ENCODE results near the gene POLR2A.

Gene POLR2A

DNA sequence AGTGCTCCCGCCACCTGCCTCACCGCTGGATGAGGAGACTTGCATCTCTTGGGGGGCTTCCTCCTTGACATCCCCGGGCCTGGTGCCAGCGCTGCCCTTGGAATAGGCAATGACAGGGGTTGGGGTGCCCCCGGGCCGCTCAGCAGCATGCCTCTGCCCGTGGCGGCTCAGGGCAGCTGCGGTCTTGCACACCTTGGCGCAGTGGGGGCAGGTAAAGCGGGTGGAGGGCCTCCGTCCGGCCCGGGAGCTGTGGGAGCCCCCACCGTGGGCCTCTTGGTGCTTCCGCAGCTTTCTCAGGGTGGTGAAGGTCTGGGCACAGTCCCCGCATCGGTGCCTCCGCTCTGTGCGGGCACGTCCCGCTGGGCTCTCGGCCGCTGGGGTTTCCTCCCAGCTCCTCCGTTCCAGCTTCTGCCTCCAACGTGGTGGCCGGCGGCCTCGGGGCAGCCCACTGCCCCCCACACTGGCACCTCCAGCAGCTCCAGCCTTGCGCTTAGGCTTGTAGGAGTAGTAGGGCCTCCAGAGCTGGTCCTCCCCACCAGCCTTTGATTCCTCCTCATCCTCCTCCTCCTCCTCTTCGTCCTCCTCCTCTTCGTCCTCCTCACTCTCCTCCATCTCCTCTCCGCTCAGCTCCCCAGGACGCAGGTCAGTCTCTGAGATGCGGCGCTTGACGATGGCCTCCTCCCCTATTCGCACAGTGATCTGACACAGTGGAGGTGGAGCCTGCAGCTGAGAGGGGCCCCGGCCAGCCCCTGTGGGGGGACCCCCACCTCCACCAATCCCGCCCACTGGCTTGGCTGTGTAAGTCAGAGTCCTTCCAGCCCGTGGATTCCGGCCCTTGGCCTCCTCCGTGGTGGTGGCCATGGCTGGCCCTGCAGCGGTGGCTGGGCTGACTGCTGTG, 21.4 kb upstream of the POLR2A start:
- Histone ChIP-seq H3K4ac (ENCODE audit: low read depth in 1 of 2, low read length in 2 of 2) (no peak overlapping the region), H2BK5ac (ENCODE audit: low read depth, low read length, poor library complexity, severe bottlenecking) (no peak overlapping the region), H2BK120ac (ENCODE audit: low read depth, low read length) (no peak overlapping the region), H2AFZ (ENCODE audit: low read depth, low read length) (no peak overlapping the region), H3K4me1 (ENCODE audit: control insufficient read depth, insufficient read depth, low read depth, low read length) (peaks cover 8% of the 10 kb centered on the region), H2AK5ac (ENCODE audit: low read length, severe bottlenecking) (no peak overlapping the region), H3K27me3 (ENCODE audit: control insufficient read depth in 1 of 2, insufficient read depth in 1 of 2, low read length in 2 of 2) (no peaks in the 10 kb centered on the region), H3K18ac (ENCODE audit: low read depth in 1 of 2, low read length in 2 of 2) (no peak overlapping the region), H4K8ac (ENCODE audit: low read length) (no peak overlapping the region), H3K9ac (ENCODE audit: low read length) (no peak overlapping the region), H3K4me2 (ENCODE audit: low read length, poor library complexity, severe bottlenecking) (no peak overlapping the region), H3K23ac (ENCODE audit: low read length in 2 of 2) (no peak overlapping the region), H3K27ac (ENCODE audit: low read length, poor library complexity, severe bottlenecking) (no peak overlapping the region), H2BK12ac (ENCODE audit: low read length in 2 of 2) (no peak overlapping the region), H3K14ac (ENCODE audit: low read length in 2 of 2) (no peak overlapping the region), H3K4me3 (ENCODE audit: insufficient read depth in 1 of 2, low read depth in 1 of 2, low read length in 2 of 2) (no peak overlapping the region), H3K36me3 (ENCODE audit: control insufficient read depth in 1 of 2, insufficient read depth in 2 of 2, low read depth in 1 of 2, low read length in 2 of 2) (peaks cover 55 to 59% of the 10 kb centered on the region in 2 experiments), H2BK15ac (ENCODE audit: low read depth, poor library complexity, severe bottlenecking) (no peak overlapping the region), H4K91ac (ENCODE audit: low read length) (no peak overlapping the region), H3K79me1 (replicated peaks; ENCODE audit: low read length, poor library complexity, severe bottlenecking) (peaks cover 42% of the 10 kb centered on the region), H3K9me3 (ENCODE audit: control insufficient read depth, low read length) (no peaks in the 10 kb centered on the region)
- 96% methylated on average over 44 of the region's 44 CpGs for WGBS
- no peak for DNase-seq

DNA sequence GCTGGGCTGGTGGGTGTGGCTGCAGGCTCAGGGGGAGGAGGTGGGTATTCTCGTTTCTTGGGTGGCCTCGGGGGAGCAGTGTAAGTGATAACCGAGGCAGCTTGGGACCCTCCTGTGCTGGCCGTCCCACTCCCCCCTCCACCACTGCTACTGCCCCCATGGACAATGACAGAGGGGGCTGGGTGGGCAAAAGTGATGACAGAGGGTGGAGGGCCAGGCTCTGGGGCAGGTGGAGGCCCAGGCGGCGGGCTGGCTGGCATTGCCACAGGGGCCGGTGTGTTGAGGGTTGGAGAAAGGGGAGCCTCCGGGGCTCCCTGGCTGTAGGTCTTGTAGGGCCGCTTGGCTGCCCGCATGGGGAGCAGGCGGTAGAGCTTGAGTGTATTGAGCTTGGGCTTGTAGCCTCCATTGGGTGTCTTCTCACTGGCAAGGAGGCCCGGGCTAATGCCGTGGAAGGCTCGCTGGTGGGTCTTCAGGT, 20.8 kb upstream of the POLR2A start:
- peaks cover 58 to 63% of the 10 kb centered on the region in 2 experiments for H3K36me3 ChIP-seq (ENCODE audit: control insufficient read depth in 1 of 2, insufficient read depth in 2 of 2, low read depth in 1 of 2, low read length in 2 of 2)
- H2BK120ac ChIP-seq (ENCODE audit: low read depth, low read length), result no peak overlapping the region
- no peak overlapping the region for H3K27ac ChIP-seq (ENCODE audit: low read length, poor library complexity, severe bottlenecking)
- DNase-seq, result no peak
- H3K14ac ChIP-seq (ENCODE audit: low read length in 2 of 2), result no peak overlapping the region
- peaks cover 43% of the 10 kb centered on the region for H3K79me1 ChIP-seq (replicated peaks; ENCODE audit: low read length, poor library complexity, severe bottlenecking)
- H2AK5ac ChIP-seq (ENCODE audit: low read length, severe bottlenecking), result no peak overlapping the region
- H2BK5ac ChIP-seq (ENCODE audit: low read depth, low read length, poor library complexity, severe bottlenecking), result no peak overlapping the region
- H3K9me3 ChIP-seq (ENCODE audit: control insufficient read depth, low read length), result no peaks in the 10 kb centered on the region
- H3K4me2 ChIP-seq (ENCODE audit: low read length, poor library complexity, severe bottlenecking), result no peak overlapping the region
- no peak overlapping the region for H3K4me3 ChIP-seq (ENCODE audit: insufficient read depth in 1 of 2, low read depth in 1 of 2, low read length in 2 of 2)
- H2BK15ac ChIP-seq (ENCODE audit: low read depth, poor library complexity, severe bottlenecking), result no peak overlapping the region
- H3K4me1 ChIP-seq (ENCODE audit: control insufficient read depth, insufficient read depth, low read depth, low read length), result peaks cover 8% of the 10 kb centered on the region
- no peak overlapping the region for H3K23ac ChIP-seq (ENCODE audit: low read length in 2 of 2)
- no peak overlapping the region for H3K18ac ChIP-seq (ENCODE audit: low read depth in 1 of 2, low read length in 2 of 2)
- no peak overlapping the region for H2BK12ac ChIP-seq (ENCODE audit: low read length in 2 of 2)
- H2AFZ ChIP-seq (ENCODE audit: low read depth, low read length), result no peak overlapping the region
- no peaks in the 10 kb centered on the region for H3K27me3 ChIP-seq (ENCODE audit: control insufficient read depth in 1 of 2, insufficient read depth in 1 of 2, low read length in 2 of 2)
- no peak overlapping the region for H3K4ac ChIP-seq (ENCODE audit: low read depth in 1 of 2, low read length in 2 of 2)
- no peak overlapping the region for H4K91ac ChIP-seq (ENCODE audit: low read length)
- no peak overlapping the region for H4K8ac ChIP-seq (ENCODE audit: low read length)
- WGBS, result over 99% methylated on average over 10 of the region's 14 CpGs
- no peak overlapping the region for H3K9ac ChIP-seq (ENCODE audit: low read length)

DNA sequence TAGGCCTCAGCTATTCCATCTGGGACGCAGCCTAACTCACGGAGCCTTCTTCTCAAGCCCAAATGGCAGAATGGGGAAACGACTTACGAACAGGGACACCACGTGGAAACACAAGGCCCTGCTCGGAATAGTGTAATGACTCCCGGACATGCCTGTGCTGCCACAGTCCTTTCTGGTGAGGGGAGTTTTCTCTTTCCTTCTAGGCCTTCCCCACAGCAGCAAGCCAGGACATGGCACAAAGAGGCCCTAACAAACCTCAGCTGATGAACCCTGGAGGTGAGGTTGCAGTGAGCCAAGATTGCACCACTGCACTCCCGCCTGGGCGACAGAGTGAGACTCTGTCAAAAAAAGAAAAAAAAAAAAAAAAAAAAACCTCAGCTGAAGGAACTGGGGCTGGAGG, 20.1 kb upstream of the POLR2A start:
- no peak overlapping the region for H2BK120ac ChIP-seq (ENCODE audit: low read depth, low read length)
- H4K8ac ChIP-seq (ENCODE audit: low read length), result no peak overlapping the region
- H3K9me3 ChIP-seq (ENCODE audit: control insufficient read depth, low read length), result no peaks in the 10 kb centered on the region
- no peak overlapping the region for H3K4me3 ChIP-seq (ENCODE audit: insufficient read depth in 1 of 2, low read depth in 1 of 2, low read length in 2 of 2)
- no peak overlapping the region for H3K4ac ChIP-seq (ENCODE audit: low read depth in 1 of 2, low read length in 2 of 2)
- H3K79me1 ChIP-seq (replicated peaks; ENCODE audit: low read length, poor library complexity, severe bottlenecking), result peaks cover 48% of the 10 kb centered on the region
- H2AK5ac ChIP-seq (ENCODE audit: low read length, severe bottlenecking), result no peak overlapping the region
- no peak overlapping the region for H3K14ac ChIP-seq (ENCODE audit: low read length in 2 of 2)
- DNase-seq, result no peak
- H3K36me3 ChIP-seq (ENCODE audit: control insufficient read depth in 1 of 2, insufficient read depth in 2 of 2, low read depth in 1 of 2, low read length in 2 of 2), result peaks cover 59 to 69% of the 10 kb centered on the region in 2 experiments
- no peak overlapping the region for H3K9ac ChIP-seq (ENCODE audit: low read length)
- peaks cover 8% of the 10 kb centered on the region for H3K4me1 ChIP-seq (ENCODE audit: control insufficient read depth, insufficient read depth, low read depth, low read length)
- H2BK15ac ChIP-seq (ENCODE audit: low read depth, poor library complexity, severe bottlenecking), result no peak overlapping the region
- no peak overlapping the region for H2BK12ac ChIP-seq (ENCODE audit: low read length in 2 of 2)
- no peak overlapping the region for H3K27ac ChIP-seq (ENCODE audit: low read length, poor library complexity, severe bottlenecking)
- no peak overlapping the region for H2BK5ac ChIP-seq (ENCODE audit: low read depth, low read length, poor library complexity, severe bottlenecking)
- 95% methylated on average over 9 of the region's 9 CpGs for WGBS
- H3K18ac ChIP-seq (ENCODE audit: low read depth in 1 of 2, low read length in 2 of 2), result no peak overlapping the region
- no peaks in the 10 kb centered on the region for H3K27me3 ChIP-seq (ENCODE audit: control insufficient read depth in 1 of 2, insufficient read depth in 1 of 2, low read length in 2 of 2)
- H2AFZ ChIP-seq (ENCODE audit: low read depth, low read length), result no peak overlapping the region
- no peak overlapping the region for H3K23ac ChIP-seq (ENCODE audit: low read length in 2 of 2)
- H4K91ac ChIP-seq (ENCODE audit: low read length), result no peak overlapping the region
- H3K4me2 ChIP-seq (ENCODE audit: low read length, poor library complexity, severe bottlenecking), result no peak overlapping the region

DNA sequence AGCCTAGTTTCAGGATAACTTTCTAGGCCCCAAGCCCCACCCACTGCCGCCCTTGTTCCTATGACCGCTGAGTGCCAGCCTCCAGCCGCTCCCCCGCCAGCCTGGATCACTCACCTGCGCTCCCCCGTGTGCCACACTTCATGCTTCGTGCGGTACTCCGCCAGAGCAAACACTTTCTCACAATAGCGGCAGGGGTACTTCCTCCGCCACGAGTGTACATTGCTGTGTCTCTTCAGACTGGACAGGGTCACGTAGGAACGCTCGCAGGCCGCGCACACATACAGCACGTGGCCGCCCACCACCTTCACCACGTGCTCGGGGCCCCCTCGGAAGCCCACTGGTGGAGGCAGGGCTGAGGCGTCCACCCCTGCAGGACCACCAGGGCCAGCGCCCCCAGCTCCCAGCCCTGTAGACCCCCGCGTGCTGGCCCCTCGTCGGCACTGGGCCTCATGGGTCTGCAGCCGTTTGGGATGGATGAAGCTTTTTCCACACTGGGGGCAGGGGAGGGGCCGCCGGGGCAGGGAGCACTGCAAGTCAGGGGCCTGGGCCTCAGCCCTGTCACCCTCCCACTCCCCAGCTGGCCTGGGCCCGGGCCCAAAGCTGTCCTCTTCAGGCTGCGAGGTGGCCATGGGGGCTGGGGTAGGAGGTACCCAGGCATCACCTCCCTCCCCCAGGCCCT, 18.4 kb upstream of the POLR2A start:
- H3K36me3 ChIP-seq (ENCODE audit: control insufficient read depth in 1 of 2, insufficient read depth in 2 of 2, low read depth in 1 of 2, low read length in 2 of 2), result peaks cover 59 to 67% of the 10 kb centered on the region in 2 experiments
- H3K14ac ChIP-seq (ENCODE audit: low read length in 2 of 2), result no peak overlapping the region
- H3K4ac ChIP-seq (ENCODE audit: low read depth in 1 of 2, low read length in 2 of 2), result no peak overlapping the region
- H2BK120ac ChIP-seq (ENCODE audit: low read depth, low read length), result no peak overlapping the region
- peak overlapping the region; percentile 80 for H2BK15ac ChIP-seq (ENCODE audit: low read depth, poor library complexity, severe bottlenecking)
- H3K27ac ChIP-seq (ENCODE audit: low read length, poor library complexity, severe bottlenecking), result no peak overlapping the region
- H2AFZ ChIP-seq (ENCODE audit: low read depth, low read length), result no peak overlapping the region
- no peak overlapping the region for H4K8ac ChIP-seq (ENCODE audit: low read length)
- H3K18ac ChIP-seq (ENCODE audit: low read depth in 1 of 2, low read length in 2 of 2), result no peak overlapping the region
- peak overlapping the region in 1 of 2 experiments; percentile 29 for H3K4me3 ChIP-seq (ENCODE audit: insufficient read depth in 1 of 2, low read depth in 1 of 2, low read length in 2 of 2)
- no peak overlapping the region for H2AK5ac ChIP-seq (ENCODE audit: low read length, severe bottlenecking)
- H3K4me1 ChIP-seq (ENCODE audit: control insufficient read depth, insufficient read depth, low read depth, low read length), result peaks cover 8% of the 10 kb centered on the region
- H2BK12ac ChIP-seq (ENCODE audit: low read length in 2 of 2), result no peak overlapping the region
- no peak for DNase-seq
- no peaks in the 10 kb centered on the region for H3K27me3 ChIP-seq (ENCODE audit: control insufficient read depth in 1 of 2, insufficient read depth in 1 of 2, low read length in 2 of 2)
- 98% methylated on average over 33 of the region's 33 CpGs for WGBS
- H3K23ac ChIP-seq (ENCODE audit: low read length in 2 of 2), result no peak overlapping the region
- H3K79me1 ChIP-seq (replicated peaks; ENCODE audit: low read length, poor library complexity, severe bottlenecking), result peaks cover 49% of the 10 kb centered on the region
- no peak overlapping the region for H2BK5ac ChIP-seq (ENCODE audit: low read depth, low read length, poor library complexity, severe bottlenecking)
- H3K9ac ChIP-seq (ENCODE audit: low read length), result no peak overlapping the region
- no peaks in the 10 kb centered on the region for H3K9me3 ChIP-seq (ENCODE audit: control insufficient read depth, low read length)
- H4K91ac ChIP-seq (ENCODE audit: low read length), result no peak overlapping the region
- H3K4me2 ChIP-seq (ENCODE audit: low read length, poor library complexity, severe bottlenecking), result no peak overlapping the region

Data from mesenchymal stem cell (in vitro differentiated cells and primary cell).